K562 (cell line): Measurements from ENCODE around the gene CAMP. TPM values are rescaled to one million over a fixed set of nuclear protein-coding genes. Genes with fewer than 3 reads are reported as not detected.

ENCODE experiments used
- ATAC-seq: fragments of 200-7000 bp; cut with Tn5 transposase; 3 replicates; pipeline ENCODE4 v1.9.1; 2020; ENCODE audit warnings: moderate library complexity
- BruUV-seq: library from RNA; stranded (reverse); fragments of 400-500 nt; replicated peaks from 2 replicates; lab custom pipeline; 2021; lab: Mats Ljungman, UMichigan
- CTCF ChIA-PET: fragments of 300-600 bp; formaldehyde crosslinking; extraction: SDS; loops from one replicate; lab custom pipeline; 2021; ENCODE audit warnings: low intra/inter-chr PET ratio; lab: Yijun Ruan, JAX
- POLR2A ChIA-PET: fragments of 300-600, 350-650 bp; sonication (Branson Sonifier 250); formaldehyde crosslinking; extraction: SDS; loops from one replicate; lab custom pipeline; 2021; ENCODE audit warnings: antibody characterized with exemption, inconsistent platforms; lab: Yijun Ruan, JAX
- DNase-seq, 4 experiments: peaks; one replicate each; pipeline versions ENCODE4 v3.0.0 to v3.0.0-alpha.2; 2011 to 2018; ENCODE audit warnings: low spot score in 3 of 4, mixed read lengths in 3 of 4; ENCODE audit errors: extremely low read depth in 1 of 4
- FAIRE-seq: peaks from 2 replicates; lab custom pipeline; 2011; peaks lifted over from hg19 to GRCh38; lab: Jason Lieb, UNC
- H2AFZ ChIP-seq: 2 replicates; pipeline ENCODE4 v1.6.0; 2011; ENCODE audit warnings: low read depth, low read length, control low read depth, inconsistent platforms
- H3K27ac ChIP-seq: fragments of 200-600 bp; 3 replicates; pipeline ENCODE4 v1.8.0; 2011; ENCODE audit warnings: low read depth, mild to moderate bottlenecking, control low read depth, inconsistent platforms, low read length, moderate library complexity, mixed read lengths; ENCODE audit errors: extremely low read depth
- H3K27me3 ChIP-seq, 2 experiments: fragments of 300-600 bp in 1 of 2; 2 replicates in 1 of 2; 3 replicates in 1 of 2; pipeline versions ENCODE4 v1.6.0 to v1.8.0; 2011; ENCODE audit warnings: inconsistent platforms in 2 of 2, low read length in 2 of 2, mild to moderate bottlenecking in 1 of 2, mixed read lengths in 1 of 2, moderate library complexity in 1 of 2; ENCODE audit not compliant: control insufficient read depth in 2 of 2, insufficient read depth in 2 of 2
- H3K36me3 ChIP-seq: fragments of 300-600 bp; 3 replicates; pipeline ENCODE4 v1.8.0; 2011; ENCODE audit warnings: mild to moderate bottlenecking, low read length, inconsistent platforms; ENCODE audit not compliant: control insufficient read depth, insufficient read depth
- H3K4me1 ChIP-seq, 2 experiments: fragments of 200-600 bp in 1 of 2; replicated peaks in 1 of 2; 2 replicates in 1 of 2; 3 replicates in 1 of 2; pipeline versions ENCODE4 v1.5.1 to v1.8.0; 2011; ENCODE audit warnings: inconsistent platforms in 2 of 2, low read length in 2 of 2, mild to moderate bottlenecking in 1 of 2, mixed read lengths in 1 of 2, moderate library complexity in 1 of 2; ENCODE audit not compliant: control insufficient read depth in 2 of 2, insufficient read depth in 2 of 2
- H3K4me2 ChIP-seq: 2 replicates; pipeline ENCODE4 v1.6.1; 2011; ENCODE audit warnings: low read length, control low read depth, inconsistent platforms, mixed read lengths; ENCODE audit not compliant: insufficient read depth
- H3K4me3 ChIP-seq: fragments of 200-600 bp; sonication (generic), shearing (Covaris generic); 2 replicates; pipeline ENCODE4 v1.5.1; 2016; ENCODE audit warnings: control low read depth, inconsistent platforms
- H3K79me2 ChIP-seq: fragments of 200-600 bp; 3 replicates; pipeline ENCODE4 v1.8.0; 2011; ENCODE audit warnings: low read length, inconsistent platforms; ENCODE audit not compliant: control insufficient read depth, insufficient read depth
- H3K9ac ChIP-seq, 2 experiments: 2 replicates each; pipeline versions ENCODE4 v1.6.0 to v1.6.1; 2011; ENCODE audit warnings: low read depth in 2 of 2, low read length in 2 of 2, control low read depth in 1 of 2, inconsistent platforms in 1 of 2, mild to moderate bottlenecking in 1 of 2, mixed read lengths in 1 of 2; ENCODE audit not compliant: insufficient read depth in 1 of 2
- H3K9me1 ChIP-seq: one replicate; pipeline ENCODE4 v1.6.0; 2011; ENCODE audit warnings: inconsistent platforms, mild to moderate bottlenecking, low read length, moderate library complexity; ENCODE audit not compliant: control insufficient read depth, insufficient read depth
- H3K9me3 ChIP-seq: replicated peaks from 2 replicates; pipeline ENCODE4 v1.5.1; 2011; ENCODE audit warnings: low read depth, low read length, inconsistent platforms; ENCODE audit not compliant: control insufficient read depth, insufficient read depth
- H4K20me1 ChIP-seq: replicated peaks from 2 replicates; pipeline ENCODE4 v1.6.1; 2011; ENCODE audit warnings: low read length, inconsistent platforms, mixed read lengths; ENCODE audit not compliant: control insufficient read depth, insufficient read depth
- ATF1 ChIP-seq, 2 experiments: fragments of 450-650 bp in 1 of 2; IDR thresholded peaks; 2 replicates each; pipeline ENCODE4 v1.6.1; 2016; ENCODE audit warnings: missing compliant biosample characterization in 1 of 2, missing genetic modification characterization in 1 of 2
- CC2D1A ChIP-seq: fragments of 450-650 bp; IDR thresholded peaks from 2 replicates; pipeline ENCODE4 v1.6.1; 2017; ENCODE audit warnings: mild to moderate bottlenecking
- CREB1 ChIP-seq, 2 experiments: sonication (generic) in 1 of 2; formaldehyde crosslinking in 1 of 2; IDR thresholded peaks; 2 replicates each; pipeline versions ENCODE4 v1.6.1 to v1.8.0; 2012 to 2022; ENCODE audit warnings: inconsistent platforms in 1 of 2, mild to moderate bottlenecking in 1 of 2, missing genetic modification reagents in 1 of 2, moderate library complexity in 1 of 2
- KAT2B ChIP-seq: IDR thresholded peaks from one replicate; pipeline ENCODE4 v1.6.1; 2012; ENCODE audit warnings: low read depth, mild to moderate bottlenecking, control low read depth, inconsistent platforms, low read length, moderate library complexity
- RBM15 ChIP-seq: fragments of 200-400 bp; formaldehyde crosslinking; IDR thresholded peaks from 2 replicates; pipeline ENCODE4 v1.6.1; 2018; ENCODE audit warnings: mild to moderate bottlenecking, low read length, moderate library complexity; ENCODE audit not compliant: insufficient read depth
- RBM17 ChIP-seq: fragments of 200-400 bp; formaldehyde crosslinking; IDR thresholded peaks from 2 replicates; pipeline ENCODE4 v1.6.1; 2017; ENCODE audit warnings: low read depth, mild to moderate bottlenecking, low read length, borderline replicate concordance
- RBM22 ChIP-seq: fragments of 200-400 bp; formaldehyde crosslinking; IDR thresholded peaks from 2 replicates; pipeline ENCODE4 v1.6.1; 2018; ENCODE audit warnings: low read length, low read depth; ENCODE audit not compliant: poor library complexity, severe bottlenecking
- XRCC4 ChIP-seq: IDR thresholded peaks from one replicate; pipeline ENCODE4 v1.6.1; 2011; ENCODE audit not compliant: insufficient read depth, insufficient read length; ENCODE audit errors: extremely low read depth
- YY1 ChIP-seq, 3 experiments: IDR thresholded peaks; 2 replicates each; pipeline ENCODE4 v1.6.1; 2011; ENCODE audit warnings: low read length in 2 of 3, mild to moderate bottlenecking in 2 of 3, moderate library complexity in 2 of 3, borderline replicate concordance in 1 of 3, control low read depth in 1 of 3, low read depth in 1 of 3; ENCODE audit not compliant: insufficient read depth in 3 of 3, insufficient replicate concordance in 2 of 3, control insufficient read depth in 1 of 3, insufficient read length in 1 of 3; ENCODE audit errors: extremely low read depth in 1 of 3
- ZNF561 ChIP-seq: fragments of 450-650 bp; formaldehyde crosslinking; conservative IDR thresholded peaks from 2 replicates; pipeline ENCODE4 v1.4.0; 2020; ENCODE audit warnings: mild to moderate bottlenecking, moderate library complexity
- ZNF57 ChIP-seq: fragments of 450-650 bp; formaldehyde crosslinking; IDR thresholded peaks from 2 replicates; pipeline ENCODE4 v1.4.0; 2020; ENCODE audit warnings: mild to moderate bottlenecking, moderate library complexity
- ZNF77 ChIP-seq: fragments of 250-450 bp; sonication (Bioruptor Pico); IDR thresholded peaks from 2 replicates; pipeline ENCODE4 v1.5.0; 2020
- ZNF79 ChIP-seq: fragments of 250-450 bp; sonication (Bioruptor Pico); IDR thresholded peaks from 2 replicates; pipeline ENCODE4 v1.4.0; 2020; ENCODE audit warnings: low read depth, mild to moderate bottlenecking, moderate library complexity
- WGBS: fragments of 100-300 bp; shearing (Covaris generic); methylation state at CpG from one replicate; pipeline ENCODE4 v1.1.6; 2016; ENCODE audit warnings: low coverage, mixed read lengths; ENCODE audit not compliant: insufficient coverage; ENCODE audit errors: missing lambda C conversion rate; 5-methylcytosine and 5-hydroxymethylcytosine counted together
- in situ Hi-C: fragments of 300-500 bp; cut with MboI; formaldehyde crosslinking; loops from 4 replicates; pipeline ENCODE4 v1.15.0; 2018; ENCODE audit warnings: inconsistent platforms, mixed read lengths
- intact Hi-C: fragments of 100-400 bp; cut with micrococcal nuclease; formaldehyde crosslinking; loops from 2 replicates; pipeline ENCODE4 v1.14.2; 2022
- polyA plus RNA-seq, 8 experiments: library from polyadenylated mRNA; depleted of rRNA in 4 of 8; stranded (reverse) in 5 of 8; unstranded in 3 of 8; fragments of >200 nt; fragmentation: Nextera tagmentation in 2 of 8; fragmentation: Illumina TruSeq in 1 of 8; extraction: Ambion mirVana in 2 of 8; extraction: Trizol in 1 of 8; gene quantifications; 2 replicates each; pipeline versions ENCODE4 v1.2.1 to v1.2.3, GENCODE V29; 2011 to 2014; ENCODE audit warnings: inconsistent platforms in 1 of 8, missing spikeins in 1 of 8
- total RNA-seq, 7 experiments: library from RNA; depleted of rRNA in 6 of 7; stranded (reverse); fragments of >200 nt in 6 of 7; fragmentation: Illumina TruSeq in 2 of 7; extraction: Trizol in 2 of 7; gene quantifications; 2 replicates each; pipeline versions ENCODE4 v1.2.1 to v1.2.3, GENCODE V29; 2011 to 2021; ENCODE audit warnings: low replicate concordance in 1 of 7
- TF ChIP-seq, protein P1 (sequence below): sonication (generic); formaldehyde crosslinking; IDR thresholded peaks from 2 replicates; pipeline ENCODE4 v1.8.1; 2022; ENCODE audit warnings: missing genetic modification reagents
- TF ChIP-seq, protein P2 (sequence below): fragments of 250-450 bp; sonication (Bioruptor Pico); IDR thresholded peaks from 2 replicates; pipeline ENCODE4 v1.5.1; 2021; ENCODE audit warnings: mild to moderate bottlenecking

The CAMP gene
- total and polyA plus RNA-seq, 9 of the 15 experiments (the other 6 are each of a cell fraction or from before 2014, with no cell fraction given) = 0.22 TPM; not detected in 8

DNA sequence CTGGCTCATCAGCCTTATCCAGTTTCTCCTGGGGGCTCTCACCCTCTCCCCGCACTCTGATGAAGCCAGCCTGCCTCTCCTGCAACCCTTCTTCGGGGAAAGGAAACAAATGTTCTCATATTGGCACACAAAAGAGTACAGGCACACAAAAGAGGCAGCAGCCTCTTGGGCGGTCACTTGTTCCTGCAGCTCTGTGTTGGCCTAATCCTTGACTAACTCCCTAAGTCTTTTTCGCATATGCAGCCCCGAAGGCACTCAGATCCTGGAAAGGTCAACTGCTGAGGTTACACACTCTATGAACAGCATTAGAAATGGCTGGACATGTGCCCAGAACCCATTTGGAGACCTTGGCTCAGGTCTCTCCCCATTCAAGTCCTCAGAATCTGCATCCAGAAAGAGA is 7.4 kb upstream of the CAMP start:
- TF ChIP-seq CC2D1A = no peak
- no peak for TF ChIP-seq ZNF561 (CRISPR knock-in tag)
- no peak for TF ChIP-seq ZNF57 (CRISPR knock-in tag)
- TF ChIP-seq RBM15 = no peak
- TF ChIP-seq, protein P1, sequence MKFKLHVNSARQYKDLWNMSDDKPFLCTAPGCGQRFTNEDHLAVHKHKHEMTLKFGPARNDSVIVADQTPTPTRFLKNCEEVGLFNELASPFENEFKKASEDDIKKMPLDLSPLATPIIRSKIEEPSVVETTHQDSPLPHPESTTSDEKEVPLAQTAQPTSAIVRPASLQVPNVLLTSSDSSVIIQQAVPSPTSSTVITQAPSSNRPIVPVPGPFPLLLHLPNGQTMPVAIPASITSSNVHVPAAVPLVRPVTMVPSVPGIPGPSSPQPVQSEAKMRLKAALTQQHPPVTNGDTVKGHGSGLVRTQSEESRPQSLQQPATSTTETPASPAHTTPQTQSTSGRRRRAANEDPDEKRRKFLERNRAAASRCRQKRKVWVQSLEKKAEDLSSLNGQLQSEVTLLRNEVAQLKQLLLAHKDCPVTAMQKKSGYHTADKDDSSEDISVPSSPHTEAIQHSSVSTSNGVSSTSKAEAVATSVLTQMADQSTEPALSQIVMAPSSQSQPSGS (CRISPR knock-in tag) = no peak
- TF ChIP-seq RBM17 = no peak
- no peak for TF ChIP-seq KAT2B
- TF ChIP-seq ZNF77 (CRISPR knock-in tag) = no peak
- TF ChIP-seq XRCC4 = no peak
- no peak for TF ChIP-seq ATF1 (CRISPR knock-in tag; IDR thresholded peaks at IDR 0.05)
- no peak for TF ChIP-seq ATF1 (tag; IDR thresholded peaks at IDR 0.05)
- no peak for TF ChIP-seq RBM22
- no peak for TF ChIP-seq YY1 (IDR thresholded peaks at IDR 0.05; ENCODE audit: borderline replicate concordance in 1 of 3, control insufficient read depth in 1 of 3, extremely low read depth in 1 of 3, insufficient read depth in 3 of 3, insufficient read length in 1 of 3, insufficient replicate concordance in 2 of 3, low read depth in 1 of 3, low read length in 2 of 3)
- TF ChIP-seq ZNF79 (CRISPR knock-in tag) = no peak
- no peak for TF ChIP-seq CREB1 (IDR thresholded peaks at IDR 0.05)
- TF ChIP-seq CREB1 (CRISPR knock-in tag; IDR thresholded peaks at IDR 0.05) = no peak
- TF ChIP-seq, protein P2, sequence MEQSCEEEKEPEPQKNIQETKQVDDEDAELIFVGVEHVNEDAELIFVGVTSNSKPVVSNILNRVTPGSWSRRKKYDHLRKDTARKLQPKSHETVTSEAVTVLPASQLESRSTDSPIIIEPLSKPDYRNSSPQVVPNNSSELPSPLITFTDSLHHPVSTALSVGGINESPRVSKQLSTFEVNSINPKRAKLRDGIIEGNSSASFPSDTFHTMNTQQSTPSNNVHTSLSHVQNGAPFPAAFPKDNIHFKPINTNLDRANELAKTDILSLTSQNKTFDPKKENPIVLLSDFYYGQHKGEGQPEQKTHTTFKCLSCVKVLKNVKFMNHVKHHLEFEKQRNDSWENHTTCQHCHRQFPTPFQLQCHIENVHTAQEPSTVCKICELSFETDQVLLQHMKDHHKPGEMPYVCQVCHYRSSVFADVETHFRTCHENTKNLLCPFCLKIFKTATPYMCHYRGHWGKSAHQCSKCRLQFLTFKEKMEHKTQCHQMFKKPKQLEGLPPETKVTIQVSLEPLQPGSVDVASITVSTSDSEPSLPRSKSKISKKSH = no peak
- TF ChIP-seq, all 486 proteins: peak for 0
- H3K4me3 ChIP-seq = no peak overlapping the region
- no peaks in the 10 kb centered on the region for H3K79me2 ChIP-seq
- H3K27me3 ChIP-seq = no peaks in the 10 kb centered on the region; a peak in 2 of 5 replicates
- in situ Hi-C loops = no loop called here
- 7% methylated on average over 4 of the region's 5 CpGs for WGBS
- no peaks in the 10 kb centered on the region; a peak in 1 of 5 replicates for H3K4me1 ChIP-seq
- H3K9me3 ChIP-seq = no peaks in the 10 kb centered on the region
- H4K20me1 ChIP-seq = no peaks in the 10 kb centered on the region
- intact Hi-C loops = no loop called here
- ATAC-seq (no peak), FAIRE-seq (no peak), DNase-seq (no peak)
- POLR2A ChIA-PET = no interaction called here
- CTCF ChIA-PET = no interaction called here
- no peak overlapping the region for H3K9ac ChIP-seq
- H3K36me3 ChIP-seq = no peaks in the 10 kb centered on the region
- H3K4me2 ChIP-seq = no peak overlapping the region
- H2AFZ ChIP-seq = no peak overlapping the region
- no TSS peak for BruUV-seq
- no peaks in the 10 kb centered on the region for H3K9me1 ChIP-seq
- no peak overlapping the region for H3K27ac ChIP-seq
